Liver (tissue), 3 donors: ENCODE results near the gene NCF4.

Source experiments
- CTCF ChIP-seq: fragments of 150-350 bp; IDR thresholded peaks from 2 replicates; pipeline ENCODE4 v1.5.1; 2017; ENCODE audit warnings: improper control_type of control experiment, low read depth, low read length; ENCODE audit not compliant: missing input control
- GABPA ChIP-seq, 2 donors: IDR thresholded peaks in 1 of 2; conservative IDR thresholded peaks in 1 of 2; 2 replicates each; pipeline ENCODE4 v1.6.1; 2016; ENCODE audit warnings: antibody characterized with exemption in 2 of 2, mild to moderate bottlenecking in 1 of 2, moderate library complexity in 1 of 2
- MAX ChIP-seq: IDR thresholded peaks from 2 replicates; pipeline ENCODE4 v1.6.1; 2016; ENCODE audit warnings: antibody characterized with exemption
- RAD21 ChIP-seq, 2 donors: IDR thresholded peaks; 2 replicates each; pipeline ENCODE4 v1.6.1; 2016; ENCODE audit warnings: antibody characterized with exemption in 2 of 2, mild to moderate bottlenecking in 2 of 2
- REST ChIP-seq: IDR thresholded peaks from 2 replicates; pipeline ENCODE4 v1.6.1; 2016; ENCODE audit warnings: antibody characterized with exemption, mild to moderate bottlenecking
- TAF1 ChIP-seq: conservative IDR thresholded peaks from 2 replicates; pipeline ENCODE4 v1.6.1; 2016; ENCODE audit warnings: antibody characterized with exemption, mild to moderate bottlenecking
- donor health status: healthy.
- donor health status: healthy.

- no peak for TF ChIP-seq MAX
- TF ChIP-seq CTCF = no peak
- no peak for TF ChIP-seq GABPA (IDR thresholded peaks at IDR 0.05 in 1 of 2, conservative IDR thresholded peaks at IDR 0.05 in 1 of 2)
- TF ChIP-seq REST = no peak
- TF ChIP-seq RAD21 (IDR thresholded peaks at IDR 0.05) = no peak
- no peak for TF ChIP-seq TAF1
Measured at GRCh38 chr22:36902143-36902926, 41.5 kb downstream of the NCF4 start.
